GM12891 (cell line): ENCODE measurements around the gene BCL10.

Experiments used
- PAX5 ChIP-seq: IDR thresholded peaks from 2 replicates; pipeline ENCODE4 v1.6.1; 2011; ENCODE audit warnings: low read length, moderate library complexity, mild to moderate bottlenecking; ENCODE audit not compliant: insufficient read depth, severe bottlenecking
- POLR2A ChIP-seq: IDR thresholded peaks from 2 replicates; pipeline ENCODE4 v1.6.1; 2011; ENCODE audit warnings: low read depth, low read length, control low read depth
- POLR2AphosphoS5 ChIP-seq: IDR thresholded peaks from 2 replicates; pipeline ENCODE4 v1.6.1; 2011; ENCODE audit warnings: low read depth, low read length, control low read depth
- SPI1 ChIP-seq: IDR thresholded peaks from 2 replicates; pipeline ENCODE4 v1.6.1; 2011; ENCODE audit warnings: low read depth, low read length, control low read depth
- TAF1 ChIP-seq: IDR thresholded peaks from 2 replicates; pipeline ENCODE4 v1.6.1; 2011; ENCODE audit warnings: low read depth, low read length, control low read depth

- TF ChIP-seq POLR2A = no peak
- TF ChIP-seq POLR2AphosphoS5 = no peak
- TF ChIP-seq SPI1 = no peak
- no peak for TF ChIP-seq TAF1
- no peak for TF ChIP-seq PAX5
Measured at GRCh38 chr1:85224295-85224694, 52.1 kb downstream of the BCL10 start.
